Activated CD8-positive, alpha-beta memory T cell treated with anti-CD3 and anti-CD28 coated beads for 36 hours (primary cell): ENCODE results near the gene YIF1A. TPM values are rescaled to one million over a fixed set of nuclear protein-coding genes. Genes with fewer than 3 reads are reported as not detected.
"Not testable (repeated sequence)": the region's sequence is repeated elsewhere in the genome, so short reads cannot be mapped to it uniquely, and the experiment has no call there.

ENCODE experiments used
- CTCF ChIA-PET: fragments of 350-600 bp; sonication (Branson Sonifier 250); formaldehyde crosslinking; loops from one replicate; lab custom pipeline; 2021; ENCODE audit warnings: antibody characterized with exemption; lab: Charles Lee
- POLR2A ChIA-PET: fragments of 350-600 bp; sonication (Branson Sonifier 250); formaldehyde crosslinking; loops from one replicate; lab custom pipeline; 2021; ENCODE audit warnings: antibody characterized with exemption; lab: Charles Lee
- total RNA-seq, 2 experiments: library from RNA; stranded (reverse); gene quantifications; one replicate each; pipeline ENCODE4 v1.2.3, GENCODE V29; 2021

The YIF1A gene
- total RNA-seq, 2 experiments from 2014 or later: 78.6 to 83.3 TPM

DNA sequence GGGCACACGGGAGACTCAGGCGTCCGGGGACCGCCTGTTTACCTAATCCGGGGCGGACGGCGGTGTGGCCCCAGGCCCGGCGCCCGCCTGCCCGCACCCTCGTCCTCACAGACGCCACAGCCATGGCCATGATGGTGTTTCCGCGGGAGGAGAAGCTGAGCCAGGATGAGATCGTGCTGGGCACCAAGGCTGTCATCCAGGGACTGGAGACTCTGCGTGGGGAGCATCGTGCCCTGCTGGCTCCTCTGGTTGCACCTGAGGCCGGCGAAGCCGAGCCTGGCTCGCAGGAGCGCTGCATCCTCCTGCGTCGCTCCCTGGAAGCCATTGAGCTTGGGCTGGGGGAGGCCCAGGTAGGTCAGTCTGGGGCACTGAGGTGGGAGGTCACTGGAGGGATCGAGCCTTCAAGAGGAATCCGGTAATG, 30.5 kb downstream of the YIF1A start:
- POLR2A ChIA-PET: interaction anchor here (0.6 to 1.4 kb wide), 4 partner anchors 31 to 478 kb away, joined by 3 to 7 read pairs (median 5); partner anchors contain the start of genes AP5B1 and YIF1A

DNA sequence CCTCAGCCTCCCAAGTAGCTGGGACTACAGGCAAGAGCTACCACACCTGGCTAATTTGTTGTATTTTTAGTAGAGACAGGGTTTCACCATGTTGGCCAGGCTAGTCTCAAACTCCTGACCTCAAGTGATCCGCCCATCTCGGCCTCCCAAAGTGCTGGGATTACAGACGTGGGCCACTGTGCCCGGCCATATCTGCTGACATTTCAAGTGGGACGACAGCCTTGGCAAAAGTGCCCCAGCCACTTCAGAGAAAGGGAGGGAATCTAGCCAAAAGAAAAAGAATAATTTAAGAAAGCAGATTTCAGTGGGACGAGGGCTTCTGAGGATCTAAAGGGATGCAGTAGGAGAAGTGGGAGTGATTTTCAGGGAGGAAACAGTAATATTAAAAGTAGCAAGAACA, 35.9 kb downstream of the YIF1A start:
- CTCF ChIA-PET: not testable (repeated sequence)
- POLR2A ChIA-PET: interaction anchor here (1.1 kb wide), 1 partner anchor 1780 kb away, joined by 6 read pairs; no protein-coding TSS in a partner anchor

More for the DNA sequence above, 30.5 kb downstream of the YIF1A start:
- CTCF ChIA-PET: interaction anchor here (0.6 to 3.8 kb wide), 4 partner anchors 22 to 123 kb away, joined by 3 to 16 read pairs (median 4); no protein-coding TSS in a partner anchor

DNA sequence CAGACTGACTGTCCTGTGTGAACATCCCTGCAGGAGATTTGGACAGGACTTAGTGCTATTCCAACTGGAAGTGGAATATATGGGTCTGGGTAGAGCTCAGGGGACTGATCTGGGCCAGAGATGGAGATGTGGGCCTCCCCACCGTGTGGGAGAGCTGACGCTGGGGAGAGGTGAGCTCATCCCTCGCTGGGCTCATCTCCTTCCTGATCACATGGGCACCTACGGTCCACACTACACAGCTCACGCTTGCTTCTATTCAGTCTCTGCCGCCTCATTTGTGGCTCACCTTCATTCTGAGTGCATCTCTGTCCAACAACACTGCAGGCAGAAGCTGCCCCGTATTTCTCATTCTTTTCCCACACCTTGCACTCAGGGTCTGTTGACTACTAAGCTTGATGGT, 37.1 kb downstream of the YIF1A start:
- CTCF ChIA-PET: interaction anchor here (0.8 to 1.0 kb wide), 2 partner anchors 10 kb away, joined by 3 to 4 read pairs; no protein-coding TSS in a partner anchor
- POLR2A ChIA-PET: no interaction called here

DNA sequence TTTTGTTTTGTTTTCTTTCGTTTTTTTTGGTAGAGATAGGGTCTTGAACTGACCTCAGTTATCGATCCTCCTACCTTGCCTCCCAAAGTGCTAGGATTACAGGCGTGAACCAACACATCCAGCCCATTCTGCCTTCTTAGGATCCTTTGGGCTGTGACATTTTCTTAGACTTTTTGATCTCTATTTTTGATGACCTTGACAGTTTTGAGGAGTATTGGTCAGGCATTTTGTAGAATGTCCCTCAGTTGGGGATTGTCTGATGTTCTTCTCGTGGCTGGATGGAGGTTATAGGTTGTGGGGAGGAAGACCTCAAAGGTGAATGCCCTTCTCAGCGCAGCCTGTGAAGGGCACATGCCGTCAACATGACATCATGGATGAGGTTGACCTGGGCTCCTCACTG, 40.0 kb downstream of the YIF1A start:
- ChIA-PET CTCF (no interaction called here), POLR2A (no interaction called here)

DNA sequence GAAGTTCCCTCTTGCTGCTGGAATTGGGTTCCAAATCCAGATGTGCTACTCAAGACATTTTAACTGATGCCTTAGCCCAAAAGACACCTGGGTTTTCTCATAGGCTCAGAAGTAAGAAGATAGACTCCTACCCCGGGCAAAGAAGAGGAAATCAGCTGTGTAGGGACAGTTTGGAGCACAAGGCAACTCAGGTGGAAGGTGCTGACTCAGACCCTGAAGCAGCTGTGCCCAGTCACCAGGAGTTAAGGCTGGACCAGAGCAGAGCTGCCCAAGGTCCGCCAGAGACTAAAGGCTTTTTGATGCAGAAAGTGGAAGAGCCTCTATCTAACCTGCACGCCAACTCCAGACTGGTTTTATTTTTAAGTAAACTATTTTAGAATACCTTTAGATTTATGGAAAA, 41.1 kb downstream of the YIF1A start:
- ChIA-PET POLR2A (no interaction called here), CTCF (interaction anchor here (0.7 kb wide), 1 partner anchor 536 kb away, joined by 3 read pairs; no protein-coding TSS in a partner anchor)

DNA sequence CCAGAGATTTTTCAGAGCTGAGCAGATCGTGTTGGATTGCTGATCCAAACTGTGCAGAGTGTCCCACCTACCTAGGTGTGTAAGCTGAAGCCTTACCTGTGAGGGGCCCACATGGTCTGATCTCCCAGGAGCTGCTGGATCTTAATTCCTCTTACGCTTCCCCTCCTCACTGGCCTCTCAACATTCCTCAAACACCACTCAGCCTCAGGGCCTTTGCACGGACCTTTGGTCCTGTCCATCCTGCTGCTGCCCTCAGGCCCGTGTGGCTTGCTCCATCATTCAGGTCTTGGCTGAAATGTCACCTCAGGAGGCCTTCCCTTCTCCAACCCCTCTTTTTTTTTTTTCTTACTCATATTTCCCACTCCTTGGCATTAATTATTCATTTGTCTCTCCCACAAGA, 41.6 kb downstream of the YIF1A start:
- CTCF ChIA-PET: interaction anchor here (0.7 to 2.1 kb wide), 2 partner anchors 25 to 536 kb away, joined by 3 to 4 read pairs; no protein-coding TSS in a partner anchor
- POLR2A ChIA-PET: no interaction called here

DNA sequence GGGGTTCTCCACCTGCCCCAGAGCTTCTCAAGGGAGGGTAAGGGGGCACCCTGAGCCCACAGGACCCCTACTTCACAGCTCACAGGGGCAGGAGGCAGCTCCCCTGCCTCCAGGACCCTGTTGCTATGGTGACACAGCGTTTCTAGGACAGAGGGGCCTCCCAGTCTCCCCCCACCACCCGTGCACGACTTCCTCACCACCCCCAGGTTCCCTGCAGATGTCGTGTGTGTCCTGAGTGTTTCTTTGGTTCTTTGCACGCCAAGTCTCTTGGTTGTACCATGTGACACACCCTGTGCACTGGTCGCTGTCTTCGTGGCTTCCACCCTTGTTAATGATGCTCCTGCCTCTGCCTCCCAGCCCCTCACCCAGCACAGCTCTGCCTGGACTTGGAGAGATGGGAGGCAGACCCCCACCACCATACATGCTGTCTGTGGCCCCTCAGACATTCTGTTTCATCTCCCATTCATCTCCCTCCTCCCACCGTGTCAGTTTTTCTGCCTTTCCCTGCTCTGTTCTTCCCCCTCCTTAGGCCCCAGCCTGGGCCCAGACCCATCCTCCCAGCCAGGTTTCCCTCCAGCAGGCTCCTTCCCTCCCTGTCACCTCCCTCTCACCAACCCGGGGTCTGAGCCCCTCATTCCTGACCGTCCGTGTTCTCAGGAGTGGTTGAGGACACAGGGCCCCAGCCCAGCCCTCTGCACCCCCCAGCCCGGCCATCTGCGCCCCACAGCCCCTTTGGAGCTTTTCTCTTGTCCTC, 45.0 kb downstream of the YIF1A start:
- POLR2A ChIA-PET: no interaction called here

DNA sequence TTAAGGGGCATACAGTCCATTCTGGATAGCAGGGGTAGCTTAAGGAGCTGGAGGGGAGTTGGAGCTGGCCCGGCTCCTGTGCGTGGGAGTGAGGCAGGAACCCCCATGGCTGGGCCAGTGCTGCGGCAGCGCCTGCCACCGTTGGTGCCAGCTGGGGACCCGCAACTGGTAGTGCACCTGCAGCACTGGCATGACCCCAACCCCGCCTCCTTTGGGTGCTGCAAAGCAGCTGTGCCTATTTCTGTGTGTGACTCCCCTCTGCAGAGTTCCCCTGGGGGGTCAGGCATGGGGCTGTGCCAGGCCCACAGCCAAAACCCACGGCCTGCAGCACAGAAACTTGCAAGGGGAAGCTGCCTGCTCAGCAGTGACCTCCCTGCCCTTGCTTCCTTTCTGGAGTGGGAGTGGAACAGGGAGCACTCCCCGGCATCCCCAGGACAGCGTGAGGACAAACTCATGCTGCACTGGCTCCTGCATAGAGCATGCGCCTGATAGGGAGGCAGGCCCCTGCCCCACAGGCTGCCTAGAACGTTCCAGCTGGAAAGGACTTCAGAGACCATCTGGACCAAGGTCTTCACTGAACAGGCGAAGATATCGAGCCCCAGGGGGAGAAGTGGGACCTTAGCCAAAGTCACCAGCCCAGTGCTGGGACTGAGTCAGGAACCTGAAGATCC, 46.7 kb downstream of the YIF1A start:
- POLR2A ChIA-PET: no interaction called here
- CTCF ChIA-PET: interaction anchor here (1.7 kb wide), 1 partner anchor 9 kb away, joined by 4 read pairs; no protein-coding TSS in a partner anchor

More for the DNA sequence above, 45.0 kb downstream of the YIF1A start:
- CTCF ChIA-PET: no interaction called here

DNA sequence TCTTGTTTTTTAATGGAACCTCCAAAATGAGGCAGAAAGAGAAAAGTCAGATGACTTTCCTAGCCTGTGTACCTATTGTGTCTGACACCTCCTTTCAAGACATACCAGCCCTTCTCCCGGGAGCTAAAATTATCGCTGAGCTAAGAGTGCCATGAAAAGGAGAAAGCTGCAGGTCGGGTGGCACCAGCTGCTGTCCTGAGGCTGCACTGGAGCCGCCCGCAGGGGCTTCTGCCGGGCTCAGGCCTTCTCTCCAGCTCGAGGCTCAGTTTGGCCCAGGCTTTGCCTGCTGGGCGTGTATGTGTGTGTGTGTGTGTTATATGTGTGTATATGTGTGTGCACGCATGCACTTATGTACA, 48.2 kb downstream of the YIF1A start:
- POLR2A ChIA-PET: no interaction called here

DNA sequence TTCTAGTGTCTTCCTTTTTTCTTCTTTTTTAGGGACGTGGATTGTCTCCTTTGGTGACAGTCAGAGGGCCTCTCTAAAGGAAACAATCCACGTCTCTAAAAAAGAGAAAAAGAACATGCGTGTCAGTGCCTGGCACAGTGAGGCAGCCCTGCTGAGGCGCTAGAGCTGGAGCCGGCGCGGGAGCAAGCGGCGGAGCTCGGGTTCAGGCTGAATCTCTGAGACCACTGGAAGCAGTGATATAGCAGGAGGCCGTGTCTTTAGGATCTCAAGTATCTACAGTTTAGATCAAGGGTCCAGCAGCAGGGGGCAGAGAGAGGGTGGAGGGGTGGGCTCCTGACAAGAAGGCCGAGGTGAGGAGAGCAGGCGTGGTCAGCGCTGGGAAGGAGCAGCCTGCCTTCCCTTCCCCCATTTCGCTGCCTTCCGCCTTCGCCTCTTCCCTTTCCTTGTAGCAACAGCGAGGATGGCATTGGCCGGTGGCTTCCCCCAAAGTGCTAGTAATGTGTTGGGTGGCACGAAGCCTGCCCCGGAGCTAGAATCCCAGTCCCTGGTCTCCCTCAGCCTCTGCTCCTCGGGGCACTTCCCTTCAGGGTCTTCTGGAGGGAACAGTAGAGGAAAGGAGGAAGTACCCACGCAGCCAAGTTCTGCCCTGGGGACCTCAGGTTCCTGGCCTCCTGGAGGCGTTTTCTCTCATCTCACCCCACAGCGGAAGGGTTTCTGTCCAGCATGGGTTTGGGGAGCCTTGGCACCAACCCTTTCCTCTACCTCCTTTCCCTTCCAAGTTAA, 48.8 kb downstream of the YIF1A start:
- CTCF ChIA-PET: interaction anchor here (1.7 kb wide), 1 partner anchor 11 kb away, joined by 4 read pairs; no protein-coding TSS in a partner anchor
- POLR2A ChIA-PET: no interaction called here

More for the DNA sequence above, 48.2 kb downstream of the YIF1A start:
- CTCF ChIA-PET: interaction anchor here (0.8 to 1.7 kb wide), 2 partner anchors 11 to 71 kb away, joined by 3 to 4 read pairs; no protein-coding TSS in a partner anchor

DNA sequence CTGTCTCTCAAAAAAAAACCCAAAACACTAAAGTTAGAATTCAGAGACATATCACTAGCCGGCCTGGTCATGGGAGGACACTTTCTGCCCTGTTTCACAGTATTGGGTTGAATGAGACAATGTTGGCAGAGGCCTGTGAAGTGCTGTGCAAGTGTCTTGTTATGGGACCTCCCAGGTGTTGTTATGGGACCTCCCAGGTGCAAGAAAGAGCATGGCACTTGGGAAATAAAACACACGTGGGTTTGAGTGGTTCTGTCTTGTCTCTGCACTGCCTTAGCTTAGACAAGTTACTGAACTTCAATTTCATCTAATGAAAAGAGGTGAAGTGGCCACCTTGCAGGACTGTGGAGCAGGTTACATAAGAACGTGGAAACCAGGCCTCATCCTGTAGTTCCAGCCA, 49.4 kb downstream of the YIF1A start:
- ChIA-PET POLR2A (interaction anchor here (0.5 kb wide), 1 partner anchor 32 kb away, joined by 6 read pairs; no protein-coding TSS in a partner anchor), CTCF (no interaction called here)

DNA sequence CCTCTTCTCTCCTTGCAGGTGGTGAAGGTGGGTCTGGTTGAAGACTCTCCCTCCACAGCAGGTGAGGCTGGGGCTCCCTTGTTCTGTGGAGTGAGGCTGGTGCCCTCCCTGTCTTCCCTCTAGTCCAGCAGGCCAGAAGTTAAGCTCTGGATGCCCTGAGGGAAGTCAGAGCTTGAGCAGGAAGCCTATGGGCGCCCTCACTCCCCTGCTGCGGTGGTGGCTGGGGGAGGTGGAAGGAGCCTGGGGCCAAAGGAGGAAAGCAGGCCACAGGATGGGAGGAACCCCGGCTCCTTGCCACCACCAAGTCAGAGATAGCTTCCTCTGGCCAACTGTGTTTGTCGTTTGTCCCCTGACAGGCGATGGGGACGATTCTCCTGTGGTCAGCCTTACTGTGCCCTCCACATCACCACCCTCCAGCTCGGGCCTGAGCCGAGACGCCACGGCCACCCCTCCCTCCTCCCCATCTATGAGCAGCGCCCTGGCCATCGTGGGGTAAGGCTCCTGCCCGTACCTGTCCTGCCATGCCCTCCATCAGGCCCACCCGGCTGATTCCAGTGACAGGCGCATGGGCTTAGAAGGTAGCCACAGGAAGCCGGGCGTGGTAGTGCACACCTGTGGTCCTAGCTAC, 50.0 kb downstream of the YIF1A start:
- POLR2A ChIA-PET: interaction anchor here (0.5 kb wide), 1 partner anchor 32 kb away, joined by 6 read pairs; no protein-coding TSS in a partner anchor
- CTCF ChIA-PET: no interaction called here

DNA sequence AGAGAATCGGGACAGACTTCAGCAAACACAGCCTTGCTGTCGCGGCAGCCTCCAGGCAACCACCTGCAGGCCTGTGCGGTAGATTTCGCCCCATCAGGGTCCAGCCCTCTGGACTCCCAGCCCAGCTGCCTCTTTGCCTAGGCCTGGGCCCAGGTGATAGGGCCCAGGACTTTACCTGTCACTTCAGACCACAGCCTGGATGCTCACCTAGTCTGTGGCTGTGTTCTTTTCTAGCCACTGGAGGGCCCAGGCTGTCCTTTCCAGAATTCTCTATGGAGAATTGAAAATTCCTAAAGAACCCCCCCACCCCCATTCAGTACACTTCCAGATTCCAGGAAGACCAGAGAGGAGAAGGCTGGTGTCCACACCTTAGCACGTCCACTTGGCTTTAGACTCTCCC, 51.1 kb downstream of the YIF1A start:
- ChIA-PET POLR2A (interaction anchor here (0.6 kb wide), 1 partner anchor 9 kb away, joined by 3 read pairs; no protein-coding TSS in a partner anchor), CTCF (interaction anchor here (2.1 kb wide), 1 partner anchor 16 kb away, joined by 5 read pairs; no protein-coding TSS in a partner anchor)

DNA sequence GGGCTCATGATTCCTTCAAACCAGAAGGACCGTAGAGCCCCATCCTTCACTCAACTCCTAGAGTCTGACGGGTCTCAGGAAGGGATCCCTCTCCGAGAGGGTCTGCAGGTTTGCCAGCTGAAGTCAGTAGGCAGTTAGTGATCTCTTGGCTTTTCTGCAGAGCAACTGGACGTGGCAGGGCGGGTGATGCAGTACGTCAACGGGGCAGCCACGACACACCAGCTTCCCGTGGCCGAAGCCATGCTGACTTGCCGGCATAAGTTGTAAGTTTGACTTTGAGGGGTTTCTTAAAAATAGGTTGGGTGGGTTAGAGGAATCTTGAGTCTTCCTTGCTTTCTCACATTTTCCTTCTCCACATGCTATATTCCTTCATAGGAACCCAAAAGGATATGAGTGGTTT, 53.8 kb downstream of the YIF1A start:
- ChIA-PET CTCF (interaction anchor here (2.2 kb wide), 1 partner anchor 166 kb away, joined by 4 read pairs; no protein-coding TSS in a partner anchor), POLR2A (no interaction called here)

Other genes starting within 250 kb of the YIF1A start
- under 1 TPM; 0.15 to 0.17 TPM for gene GAL3ST3, start 240.0 kb downstream of the YIF1A start, total RNA-seq
- gene SF3B2, start 236.8 kb downstream of the YIF1A start, total RNA-seq: 100 to 1,000 TPM; 259 to 261 TPM
- gene PACS1, start 218.9 kb downstream of the YIF1A start, total RNA-seq: 10 to 100 TPM; 59.5 to 62.7 TPM
- 10 to 100 TPM; 57.4 to 59.5 TPM for gene KLC2, start 31.4 kb downstream of the YIF1A start, total RNA-seq
- 100 to 1,000 TPM; 118 TPM for gene RAB1B, start 20.5 kb downstream of the YIF1A start, total RNA-seq
- gene CNIH2, start 11.0 kb downstream of the YIF1A start, total RNA-seq: 1 to 10 TPM; 2.4 to 3.5 TPM
- not detected for gene TMEM151A, start 2.8 kb upstream of the YIF1A start, total RNA-seq
- 1 to 10 TPM; 5.2 to 5.6 TPM for gene CD248, start 27.9 kb upstream of the YIF1A start, total RNA-seq
- gene RIN1, start 47.3 kb upstream of the YIF1A start, total RNA-seq: under 1 TPM; 0.53 to 0.75 TPM
- gene BRMS1, start 56.0 kb upstream of the YIF1A start, total RNA-seq: 10 to 100 TPM; 57.1 to 59.3 TPM
- 10 to 100 TPM; 11.7 to 13.4 TPM for gene B4GAT1, start 58.5 kb upstream of the YIF1A start, total RNA-seq
- 10 to 100 TPM; 12.1 to 13.0 TPM for gene SLC29A2, start 82.6 kb upstream of the YIF1A start, total RNA-seq
- not detected for gene NPAS4, start 131.9 kb upstream of the YIF1A start, total RNA-seq
- gene MRPL11, start 149.7 kb upstream of the YIF1A start, total RNA-seq: 100 to 1,000 TPM; 154 to 157 TPM
- gene PELI3, start 177.8 kb upstream of the YIF1A start, total RNA-seq: 1 to 10 TPM; 7.9 to 8.2 TPM
- gene DPP3, start 191.3 kb upstream of the YIF1A start, total RNA-seq: 10 to 100 TPM; 68.6 to 72.3 TPM
- 10 to 100 TPM; 17.8 to 19.3 TPM for gene BBS1, start 221.5 kb upstream of the YIF1A start, total RNA-seq